ENCODE measurements around the gene CLCNKB. TPM values are rescaled to one million over a fixed set of nuclear protein-coding genes. Genes with fewer than 3 reads are reported as not detected.

CLCNKB gene
- total RNA-seq, 1 donor from 2014 or later: not detected

DNA sequence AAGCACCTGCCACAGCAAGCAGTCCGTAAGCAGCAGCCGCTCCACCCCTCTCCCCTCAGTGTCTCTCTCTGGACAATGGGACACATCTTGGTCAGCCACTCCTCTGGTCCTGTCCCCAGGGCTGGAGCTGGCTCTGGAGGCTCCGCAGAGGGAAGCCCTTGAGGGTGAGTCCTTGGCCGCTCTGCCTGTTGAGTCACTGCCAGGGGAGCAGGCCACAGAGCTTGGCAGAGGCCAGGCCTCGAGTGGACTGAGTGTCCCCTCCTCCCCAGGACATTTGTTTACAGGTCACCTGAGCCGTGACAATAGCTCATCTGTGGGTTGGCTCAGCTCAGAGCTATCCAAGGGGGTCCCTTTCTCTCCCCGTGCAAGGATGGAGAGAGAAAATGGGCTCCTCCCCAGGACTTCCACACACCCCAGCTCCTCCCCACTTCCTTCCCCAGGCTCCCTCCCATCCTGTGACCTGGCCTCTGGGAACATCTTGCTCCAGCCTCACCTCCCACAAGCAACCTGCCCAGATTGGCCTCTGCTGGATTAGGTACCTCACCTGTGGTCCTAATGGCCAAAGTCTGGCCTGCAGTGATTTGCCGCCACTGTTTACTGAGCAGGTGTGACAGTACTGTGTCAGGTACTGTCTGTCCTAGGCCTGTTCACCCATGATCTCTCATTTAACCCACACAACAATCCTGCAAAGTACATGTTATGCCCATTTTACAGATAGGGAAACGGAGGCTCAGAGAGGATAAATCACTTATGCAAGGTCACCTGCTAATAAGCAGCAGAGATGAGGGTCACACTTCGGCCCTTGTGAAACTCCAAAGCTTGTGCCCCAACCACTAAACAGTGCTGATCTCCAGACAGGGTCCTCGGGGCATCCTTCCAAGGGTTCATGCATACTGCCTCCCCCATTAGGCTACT lies 25.0 kb downstream of the CLCNKB start:
- no peak for DNase-seq
- TF ChIP-seq, protein P1, sequence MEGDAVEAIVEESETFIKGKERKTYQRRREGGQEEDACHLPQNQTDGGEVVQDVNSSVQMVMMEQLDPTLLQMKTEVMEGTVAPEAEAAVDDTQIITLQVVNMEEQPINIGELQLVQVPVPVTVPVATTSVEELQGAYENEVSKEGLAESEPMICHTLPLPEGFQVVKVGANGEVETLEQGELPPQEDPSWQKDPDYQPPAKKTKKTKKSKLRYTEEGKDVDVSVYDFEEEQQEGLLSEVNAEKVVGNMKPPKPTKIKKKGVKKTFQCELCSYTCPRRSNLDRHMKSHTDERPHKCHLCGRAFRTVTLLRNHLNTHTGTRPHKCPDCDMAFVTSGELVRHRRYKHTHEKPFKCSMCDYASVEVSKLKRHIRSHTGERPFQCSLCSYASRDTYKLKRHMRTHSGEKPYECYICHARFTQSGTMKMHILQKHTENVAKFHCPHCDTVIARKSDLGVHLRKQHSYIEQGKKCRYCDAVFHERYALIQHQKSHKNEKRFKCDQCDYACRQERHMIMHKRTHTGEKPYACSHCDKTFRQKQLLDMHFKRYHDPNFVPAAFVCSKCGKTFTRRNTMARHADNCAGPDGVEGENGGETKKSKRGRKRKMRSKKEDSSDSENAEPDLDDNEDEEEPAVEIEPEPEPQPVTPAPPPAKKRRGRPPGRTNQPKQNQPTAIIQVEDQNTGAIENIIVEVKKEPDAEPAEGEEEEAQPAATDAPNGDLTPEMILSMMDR (IDR thresholded peaks at IDR 0.05; ENCODE audit: partially characterized antibody, unreplicated experiment): no peak
- Mint-ChIP-seq H3K9me3 (ENCODE audit: unreplicated experiment) (peaks cover 7% of the 10 kb centered on the region), H3K27ac (ENCODE audit: unreplicated experiment) (no peak overlapping the region), H3K36me3 (ENCODE audit: unreplicated experiment) (no peaks in the 10 kb centered on the region), H3K4me1 (ENCODE audit: low read depth, unreplicated experiment) (peaks cover 19% of the 10 kb centered on the region), H3K27me3 (ENCODE audit: unreplicated experiment) (peaks cover 12% of the 10 kb centered on the region), H3K4me3 (ENCODE audit: unreplicated experiment) (no peak overlapping the region)

DNA sequence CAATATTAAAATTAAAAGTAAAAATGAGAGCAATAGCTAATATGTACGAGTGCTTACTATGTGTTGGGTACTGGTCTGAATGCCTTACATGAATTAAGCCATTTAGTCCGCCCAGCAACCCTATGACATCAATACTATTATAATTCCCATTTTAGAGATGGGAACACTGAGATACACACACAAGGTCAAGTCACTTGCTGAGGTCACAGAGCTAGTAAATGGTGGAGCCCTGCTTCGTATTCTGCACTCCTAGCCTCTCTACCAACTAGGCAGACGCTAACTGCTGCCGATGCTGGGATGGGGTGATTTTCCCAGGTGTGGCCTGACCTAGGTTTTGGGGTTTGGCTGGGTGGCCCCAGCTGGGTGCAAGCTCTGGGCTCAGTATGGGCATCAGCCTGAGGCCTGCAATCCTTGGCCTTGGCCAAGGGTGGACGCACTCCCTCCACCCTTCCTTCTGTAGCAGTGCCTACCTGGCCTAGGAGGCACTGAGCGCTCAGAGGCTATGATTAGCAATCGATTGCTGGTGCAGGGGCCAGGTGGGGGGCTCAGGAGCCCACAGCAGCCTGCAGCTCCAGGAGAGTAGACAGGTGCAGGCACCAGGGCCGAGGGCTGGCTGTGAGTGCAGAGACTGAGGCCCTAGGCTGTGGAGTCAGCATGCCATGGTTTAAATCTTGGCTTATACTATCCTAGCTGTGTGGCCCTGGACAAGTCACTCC lies 27.2 kb downstream of the CLCNKB start:
- TF ChIP-seq, protein P1 (IDR thresholded peaks at IDR 0.05; ENCODE audit: partially characterized antibody, unreplicated experiment): no peak

DNA sequence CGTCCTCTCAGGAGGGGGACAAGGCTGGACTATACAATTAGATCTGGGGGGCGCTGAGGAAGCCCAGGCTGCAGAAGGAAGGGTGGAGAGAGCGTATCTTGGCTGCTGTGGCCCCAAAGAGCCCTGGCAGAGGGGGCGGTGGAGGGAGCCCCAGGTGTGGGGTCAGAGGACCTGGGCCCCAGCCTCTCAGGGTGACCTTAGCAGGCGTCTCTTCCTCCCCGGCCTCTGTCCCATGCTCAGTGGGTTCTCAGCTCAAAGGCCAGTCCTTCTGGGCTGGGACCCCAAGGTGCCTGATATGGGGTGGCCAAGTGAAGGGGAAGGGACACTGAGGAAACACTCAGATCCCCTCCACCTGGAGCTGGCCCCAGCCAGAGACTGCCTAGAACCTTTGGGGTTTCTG lies 28.0 kb downstream of the CLCNKB start:
- H3K4me1 Mint-ChIP-seq (ENCODE audit: low read depth, unreplicated experiment): peaks cover 14% of the 10 kb centered on the region
- H3K9me3 Mint-ChIP-seq (ENCODE audit: unreplicated experiment): peaks cover 6% of the 10 kb centered on the region
- TF ChIP-seq, protein P1 (IDR thresholded peaks at IDR 0.05; ENCODE audit: partially characterized antibody, unreplicated experiment): no peak
- no peaks in the 10 kb centered on the region for H3K36me3 Mint-ChIP-seq (ENCODE audit: unreplicated experiment)
- H3K27ac Mint-ChIP-seq (ENCODE audit: unreplicated experiment): no peak overlapping the region
- H3K4me3 Mint-ChIP-seq (ENCODE audit: unreplicated experiment): no peak overlapping the region
- DNase-seq: no peak
- peaks cover 15% of the 10 kb centered on the region for H3K27me3 Mint-ChIP-seq (ENCODE audit: unreplicated experiment)

More for the DNA sequence above, 27.2 kb downstream of the CLCNKB start:
- Mint-ChIP-seq H3K4me3 (ENCODE audit: unreplicated experiment) (no peak overlapping the region), H3K9me3 (ENCODE audit: unreplicated experiment) (peaks cover 6% of the 10 kb centered on the region), H3K27me3 (ENCODE audit: unreplicated experiment) (peaks cover 15% of the 10 kb centered on the region), H3K36me3 (ENCODE audit: unreplicated experiment) (no peaks in the 10 kb centered on the region), H3K27ac (ENCODE audit: unreplicated experiment) (no peak overlapping the region), H3K4me1 (ENCODE audit: low read depth, unreplicated experiment) (peaks cover 14% of the 10 kb centered on the region)
- DNase-seq: no peak

DNA sequence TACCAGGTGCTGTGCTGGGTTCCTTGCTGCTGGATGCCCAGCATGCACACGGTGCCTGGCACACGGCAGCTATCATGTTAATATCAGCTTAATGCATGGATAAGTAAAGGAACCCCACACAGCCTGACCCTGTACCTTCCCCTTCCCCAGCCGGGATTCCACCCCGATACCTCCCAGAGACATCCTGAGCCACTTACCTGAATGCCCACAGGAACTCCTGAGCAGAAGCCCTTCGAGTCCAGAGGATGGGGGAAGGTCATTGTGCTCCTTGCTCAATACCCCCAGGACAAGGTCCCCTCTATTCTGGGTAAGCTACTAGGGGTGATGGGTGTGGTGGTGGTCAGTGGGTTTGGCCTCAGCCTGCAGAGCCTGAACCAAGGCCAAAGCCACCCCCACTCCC lies 28.5 kb downstream of the CLCNKB start:
- H3K27ac Mint-ChIP-seq (ENCODE audit: unreplicated experiment): no peak overlapping the region
- H3K27me3 Mint-ChIP-seq (ENCODE audit: unreplicated experiment): peaks cover 15% of the 10 kb centered on the region
- TF ChIP-seq, protein P1 (IDR thresholded peaks at IDR 0.05; ENCODE audit: partially characterized antibody, unreplicated experiment): no peak
- H3K36me3 Mint-ChIP-seq (ENCODE audit: unreplicated experiment): no peaks in the 10 kb centered on the region
- peaks cover 6% of the 10 kb centered on the region for H3K9me3 Mint-ChIP-seq (ENCODE audit: unreplicated experiment)
- DNase-seq: no peak
- no peak overlapping the region for H3K4me3 Mint-ChIP-seq (ENCODE audit: unreplicated experiment)
- peaks cover 14% of the 10 kb centered on the region for H3K4me1 Mint-ChIP-seq (ENCODE audit: low read depth, unreplicated experiment)
